ENCODE measurements around the gene TAS1R1. TPM values are rescaled to one million over a fixed set of nuclear protein-coding genes. Genes with fewer than 3 reads are reported as not detected.
A peak's percentile ranks its signal among the peaks of the same experiment; 100 is the strongest.

The TAS1R1 gene
- total and polyA plus RNA-seq, 9 of the 15 experiments (the other 6 are each of a cell fraction or from before 2014, with no cell fraction given) = 0.06 TPM; not detected in 8

GRCh38 chr1:6579374-6580118 lies 24.4 kb downstream of the TAS1R1 start, which contains the start of gene ZBTB48 (continued):
- TF ChIP-seq ZBTB12 (CRISPR knock-in tag; IDR thresholded peaks at IDR 0.05) (peak; percentile 90), CTBP1 (IDR thresholded peaks at IDR 0.05; ENCODE audit: borderline replicate concordance) (peak; percentile 6; the same call in 1 of the 2 replicates), FOXO4 (CRISPR knock-in tag; IDR thresholded peaks at IDR 0.05) (no peak), CEBPG (CRISPR knock-in tag; IDR thresholded peaks at IDR 0.05) (no peak), CEBPG (tag; conservative IDR thresholded peaks at IDR 0.05 in 1 of 2, IDR thresholded peaks at IDR 0.05 in 1 of 2) (no peak), ZNF778 (CRISPR knock-in tag; IDR thresholded peaks at IDR 0.05) (no peak), PRMT5 (CRISPR knock-in tag; IDR thresholded peaks at IDR 0.05) (no peak), CEBPZ (IDR thresholded peaks at IDR 0.05; ENCODE audit: borderline replicate concordance, low read depth, low read length) (no peak; the same call in none of the 2 replicates), ZNF407 (IDR thresholded peaks at IDR 0.05; ENCODE audit: low read depth) (no peak), ETV5 (CRISPR knock-in tag; IDR thresholded peaks at IDR 0.05; ENCODE audit: low read depth) (peak; percentile 39; the same call in 1 of the 2 replicates), CREB1 (IDR thresholded peaks at IDR 0.05) (peak; percentile 94), CREB1 (CRISPR knock-in tag; IDR thresholded peaks at IDR 0.05) (peak; percentile 97), PHTF2 (CRISPR knock-in tag; IDR thresholded peaks at IDR 0.05) (no peak)
